H1 (cell line): Measurements from ENCODE around the gene F13B. TPM values are rescaled to one million over a fixed set of nuclear protein-coding genes. Genes with fewer than 3 reads are reported as not detected.

Experiments used
- CTCF ChIA-PET: fragments of 300-600 bp; sonication (Branson Sonifier 250); formaldehyde crosslinking; loops from one replicate; lab custom pipeline; 2021; ENCODE audit not compliant: partially characterized antibody; lab: Charles Lee
- POLR2A ChIA-PET: fragments of 300-600 bp; sonication (Branson Sonifier 250); formaldehyde crosslinking; loops from one replicate; lab custom pipeline; 2021; ENCODE audit warnings: inconsistent platforms; ENCODE audit not compliant: partially characterized antibody; lab: Charles Lee
- DNase-seq, 2 experiments: peaks; one replicate each; pipeline versions ENCODE4 v3.0.0 to v3.0.0-alpha.2; 2010 to 2022; ENCODE audit warnings: low spot score in 2 of 2, low read depth in 1 of 2, mixed read lengths in 1 of 2
- FAIRE-seq: peaks from 2 replicates; lab custom pipeline; 2011; peaks lifted over from hg19 to GRCh38; lab: Jason Lieb, UNC
- H2AFZ ChIP-seq: 2 replicates; pipeline ENCODE4 v1.8.1; 2012; ENCODE audit warnings: low read length, inconsistent platforms
- H2AK5ac ChIP-seq: 2 replicates; pipeline ENCODE4 v1.6.1; 2013; ENCODE audit warnings: low read depth, low read length
- H2BK120ac ChIP-seq: replicated peaks from 2 replicates; pipeline ENCODE3; 2013; ENCODE audit warnings: low read depth, low read length, inconsistent platforms
- H2BK12ac ChIP-seq: 2 replicates; pipeline ENCODE4 v1.6.1; 2013; ENCODE audit warnings: low read depth, low read length
- H2BK15ac ChIP-seq: 2 replicates; pipeline ENCODE4 v1.6.1; 2013; ENCODE audit warnings: low read length
- H2BK20ac ChIP-seq: 2 replicates; pipeline ENCODE4 v1.6.1; 2013; ENCODE audit warnings: low read length
- H2BK5ac ChIP-seq: 2 replicates; pipeline ENCODE4 v1.6.1; 2013; ENCODE audit warnings: low read depth, low read length
- H3K14ac ChIP-seq: 2 replicates; pipeline ENCODE4 v1.6.1; 2013; ENCODE audit warnings: inconsistent platforms; ENCODE audit not compliant: insufficient read length
- H3K18ac ChIP-seq: 2 replicates; pipeline ENCODE4 v1.6.1; 2013; ENCODE audit warnings: low read length; ENCODE audit errors: extremely low read depth
- H3K23ac ChIP-seq: 2 replicates; pipeline ENCODE4 v1.6.1; 2013; ENCODE audit warnings: inconsistent platforms; ENCODE audit not compliant: insufficient read length
- H3K23me2 ChIP-seq: 2 replicates; pipeline ENCODE4 v1.6.1; 2013; ENCODE audit warnings: low read depth, low read length
- H3K27ac ChIP-seq: 2 replicates; pipeline ENCODE4 v1.6.1; 2011; ENCODE audit warnings: low read depth, low read length, inconsistent platforms
- H3K27me3 ChIP-seq, 4 experiments: replicated peaks in 1 of 4; 1 replicate in 1 of 4; 2 replicates in 3 of 4; pipeline versions ENCODE4 v1.6.1 to v1.8.1; 2011 to 2013; ENCODE audit warnings: low read length in 3 of 4, mild to moderate bottlenecking in 3 of 4, inconsistent platforms in 2 of 4, mixed read lengths in 2 of 4, moderate library complexity in 1 of 4; ENCODE audit not compliant: control insufficient read depth in 3 of 4, insufficient read depth in 3 of 4; ENCODE audit errors: extremely low read depth in 1 of 4
- H3K36me3 ChIP-seq, 4 experiments: 2 replicates each; pipeline versions ENCODE4 v1.6.1 to v1.8.1; 2011 to 2013; ENCODE audit warnings: mild to moderate bottlenecking in 4 of 4, low read length in 3 of 4, moderate library complexity in 2 of 4, control low read depth in 1 of 4, inconsistent platforms in 1 of 4; ENCODE audit not compliant: insufficient read depth in 4 of 4, control insufficient read depth in 2 of 4
- H3K4ac ChIP-seq: replicated peaks from 2 replicates; pipeline ENCODE3; 2013; ENCODE audit warnings: low read length, low read depth, mixed read lengths, inconsistent platforms; ENCODE audit not compliant: insufficient read length
- H3K4me1 ChIP-seq, 4 experiments: replicated peaks in 1 of 4; 1 replicate in 1 of 4; 2 replicates in 3 of 4; pipeline versions ENCODE4 v1.6.1 to v1.8.1; 2011 to 2013; ENCODE audit warnings: low read length in 3 of 4, inconsistent platforms in 2 of 4, mixed read lengths in 1 of 4; ENCODE audit not compliant: insufficient read depth in 4 of 4, control insufficient read depth in 3 of 4
- H3K4me2 ChIP-seq, 2 experiments: 2 replicates each; pipeline versions ENCODE4 v1.6.1 to v1.8.1; 2011 to 2013; ENCODE audit warnings: low read depth in 2 of 2, low read length in 2 of 2, control low read depth in 1 of 2, inconsistent platforms in 1 of 2, mild to moderate bottlenecking in 1 of 2; ENCODE audit not compliant: insufficient read depth in 1 of 2
- H3K4me3 ChIP-seq, 4 experiments: fragments of 200-600, 300-600 bp in 1 of 4; sonication (generic), shearing (Covaris generic), sonication (Bioruptor Twin) in 1 of 4; 2 replicates each; pipeline versions ENCODE4 v1.5.1 to v1.8.1; 2011 to 2016; ENCODE audit warnings: low read length in 4 of 4, low read depth in 3 of 4, control low read depth in 2 of 4, inconsistent platforms in 2 of 4, mild to moderate bottlenecking in 2 of 4, mixed read lengths in 1 of 4, moderate library complexity in 1 of 4; ENCODE audit not compliant: insufficient read depth in 2 of 4; ENCODE audit errors: extremely low read depth in 1 of 4
- H3K56ac ChIP-seq: replicated peaks from 2 replicates; pipeline ENCODE3; 2013; ENCODE audit warnings: low read depth, mild to moderate bottlenecking, mixed read lengths, low read length, inconsistent platforms; ENCODE audit not compliant: insufficient read length
- H3K79me1 ChIP-seq: 2 replicates; pipeline ENCODE4 v1.6.1; 2013; ENCODE audit warnings: low read depth, low read length, control low read depth
- H3K79me2 ChIP-seq, 2 experiments: 2 replicates each; pipeline versions ENCODE4 v1.6.1 to v1.8.1; 2012 to 2013; ENCODE audit warnings: low read length in 2 of 2, mild to moderate bottlenecking in 2 of 2, inconsistent platforms in 1 of 2; ENCODE audit not compliant: insufficient read depth in 2 of 2, control insufficient read depth in 1 of 2
- H3K9ac ChIP-seq, 4 experiments: replicated peaks in 1 of 4; 1 replicate in 1 of 4; 2 replicates in 3 of 4; pipeline versions ENCODE4 v1.6.1 to v1.8.1; 2011 to 2013; ENCODE audit warnings: low read depth in 3 of 4, low read length in 3 of 4, control low read depth in 2 of 4, mild to moderate bottlenecking in 2 of 4, moderate library complexity in 2 of 4, inconsistent platforms in 1 of 4; ENCODE audit errors: extremely low read depth in 1 of 4
- H3K9me3 ChIP-seq, 2 experiments: 2 replicates each; pipeline versions ENCODE4 v1.6.1 to v1.8.1; 2012 to 2013; ENCODE audit warnings: mild to moderate bottlenecking in 2 of 2, moderate library complexity in 2 of 2, control low read depth in 1 of 2, inconsistent platforms in 1 of 2, low read depth in 1 of 2, low read length in 1 of 2, mixed read lengths in 1 of 2; ENCODE audit not compliant: insufficient read depth in 2 of 2
- H4K20me1 ChIP-seq, 2 experiments: replicated peaks in 1 of 2; 2 replicates each; pipeline versions ENCODE3 to v1.8.1; 2011 to 2013; ENCODE audit warnings: inconsistent platforms in 2 of 2, low read length in 2 of 2, mild to moderate bottlenecking in 1 of 2; ENCODE audit not compliant: insufficient read depth in 2 of 2, control insufficient read depth in 1 of 2
- H4K5ac ChIP-seq: 2 replicates; pipeline ENCODE4 v1.6.1; 2013; ENCODE audit warnings: low read length, low read depth, mixed read lengths, inconsistent platforms; ENCODE audit not compliant: insufficient read length
- H4K8ac ChIP-seq: 2 replicates; pipeline ENCODE4 v1.8.0; 2013; ENCODE audit warnings: mild to moderate bottlenecking, moderate library complexity, low read length, inconsistent platforms; ENCODE audit not compliant: insufficient read depth; ENCODE audit errors: extremely low read depth
- H4K91ac ChIP-seq: replicated peaks from 2 replicates; pipeline ENCODE3; 2013; ENCODE audit warnings: low read length, mixed read lengths, inconsistent platforms; ENCODE audit not compliant: insufficient read length
- ASH2L ChIP-seq: fragments of 200-600, 300-600 bp; sonication (generic); IDR thresholded peaks from one replicate; pipeline ENCODE4 v1.7.1; 2017; ENCODE audit warnings: low read length
- MAX ChIP-seq: IDR thresholded peaks from 2 replicates; pipeline ENCODE4 v1.6.1; 2012; ENCODE audit warnings: inconsistent platforms
- WGBS, 2 experiments: shearing (Covaris generic) in 1 of 2; methylation state at CpG; one replicate each; pipeline versions ENCODE4 v1.1.6 to v1.1.7; 2013 to 2015; ENCODE audit warnings: low lambda C conversion rate in 2 of 2, mixed read lengths in 2 of 2, inconsistent platforms in 1 of 2, low coverage in 1 of 2, missing lambda C conversion rate in 1 of 2; ENCODE audit not compliant: insufficient replicate concordance in 2 of 2, insufficient coverage in 1 of 2, insufficient read length in 1 of 2; ENCODE audit errors: extremely low coverage in 1 of 2, missing lambda C conversion rate in 1 of 2; 5-methylcytosine and 5-hydroxymethylcytosine counted together
- polyA plus RNA-seq, 7 experiments: library from polyadenylated mRNA; depleted of rRNA in 3 of 7; stranded (reverse) in 5 of 7; unstranded in 2 of 7; fragments of >200 nt in 5 of 7; fragments of 200-250 nt in 2 of 7; gene quantifications; 1 replicate in 5 of 7; 2 replicates in 1 of 7; 4 replicates in 1 of 7; pipeline versions ENCODE4 v1.2.1 to v1.2.3, GENCODE V29; 2011 to 2013; ENCODE audit warnings: missing spikeins in 2 of 7, mixed read lengths in 2 of 7
- total RNA-seq: library from RNA; stranded (reverse); fragmentation: NEBNext Ultra II Directional; extraction: Animal tissue kit (Norgen Biotek cat#: 25700); gene quantifications from 2 replicates; pipeline ENCODE4 v1.2.1, GENCODE V29; 2021

F13B gene
- total and polyA plus RNA-seq, 2 of the 8 experiments (the other 6 are each of a cell fraction or from before 2014, with no cell fraction given), result not detected

- H3K4me1 ChIP-seq, result no peaks in the 10 kb centered on the region
- H2BK120ac ChIP-seq, result no peak overlapping the region
- no peaks in the 10 kb centered on the region for H4K20me1 ChIP-seq
- no peak overlapping the region for H2AFZ ChIP-seq
- ChIA-PET POLR2A (no interaction called here), CTCF (interaction anchor here (1.2 kb wide), 1 partner anchor 10 kb away, joined by 5 read pairs; no protein-coding TSS in a partner anchor)
- TF ChIP-seq ASH2L (no peak), MAX (no peak)
- no peak overlapping the region for H3K4ac ChIP-seq
- H3K18ac ChIP-seq, result no peak overlapping the region
- no peak overlapping the region for H3K4me3 ChIP-seq
- H3K79me1 ChIP-seq, result no peaks in the 10 kb centered on the region
- H3K23ac ChIP-seq, result no peak overlapping the region
- no peaks in the 10 kb centered on the region for H3K9me3 ChIP-seq
- H3K23me2 ChIP-seq, result no peaks in the 10 kb centered on the region
- H3K79me2 ChIP-seq, result no peaks in the 10 kb centered on the region; a peak in 1 of 4 replicates
- 88% methylated on average over 2 of the region's 2 CpGs; no CpG with 5 or more reads in 1 of the 2 experiments for WGBS, 2 experiments
- H2BK20ac ChIP-seq, result no peak overlapping the region
- H3K9ac ChIP-seq, result no peak overlapping the region
- no peak overlapping the region for H3K27ac ChIP-seq
- no peak overlapping the region for H4K91ac ChIP-seq
- no peaks in the 10 kb centered on the region for H3K27me3 ChIP-seq
- FAIRE-seq (no peak), DNase-seq (no peak)
- H2BK15ac ChIP-seq, result no peak overlapping the region
- H2BK12ac ChIP-seq, result no peak overlapping the region
- H3K4me2 ChIP-seq, result no peak overlapping the region
- H3K36me3 ChIP-seq, result peaks cover 5 to 43% (median 15%) of the 10 kb centered on the region in 4 experiments; a peak in 7 of 8 replicates
- H3K56ac ChIP-seq, result no peak overlapping the region
- no peak overlapping the region for H4K5ac ChIP-seq
- no peak overlapping the region for H4K8ac ChIP-seq
- H2AK5ac ChIP-seq, result no peak overlapping the region
- H3K14ac ChIP-seq, result no peak overlapping the region
- H2BK5ac ChIP-seq, result no peak overlapping the region
Observed at GRCh38 chr1:197116156-197116555, 49.1 kb upstream of the F13B start.
